H54 (cell line): Measurements from ENCODE around the gene ZNF627.

ENCODE experiments used
- DNase-seq: peaks from one replicate; pipeline ENCODE4 v3.0.0; 2011; ENCODE audit warnings: low spot score, mixed read lengths; ENCODE audit not compliant: insufficient read length
- FAIRE-seq: peaks from 3 replicates; lab custom pipeline; 2011; peaks lifted over from hg19 to GRCh38; lab: Jason Lieb, UNC
- POLR2A ChIP-seq: IDR thresholded peaks from 2 replicates; pipeline ENCODE4 v1.6.1; 2011; ENCODE audit warnings: low read depth, mild to moderate bottlenecking, low read length

ZNF627 gene

DNA sequence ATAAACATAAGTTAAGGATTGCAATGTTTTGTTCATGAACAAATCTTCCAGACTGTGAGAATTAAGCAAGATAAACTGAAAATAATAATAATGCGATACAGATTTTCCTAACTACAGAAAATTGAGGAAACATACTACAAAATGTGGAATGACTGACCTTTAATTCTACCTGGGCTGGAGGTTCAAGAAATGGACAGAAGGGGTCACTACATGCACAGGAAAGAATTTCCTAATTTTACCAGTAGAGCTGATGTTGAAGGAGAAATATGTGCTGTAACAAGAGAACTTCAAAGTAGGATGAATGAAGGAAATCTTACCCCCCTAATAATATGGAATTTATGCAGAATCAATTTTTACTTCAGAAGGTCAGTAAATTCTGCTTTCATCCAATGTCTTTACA is 62.3 kb downstream of the ZNF627 start:
- DNase-seq (no peak), FAIRE-seq (no peak)
- no peak for TF ChIP-seq POLR2A

- TF ChIP-seq POLR2A: no peak
Measured at GRCh38 chr19:11662278-11662677, 65.0 kb downstream of the ZNF627 start.

GRCh38 chr19:11663181-11663591 is 65.9 kb downstream of the ZNF627 start:
- TF ChIP-seq POLR2A: no peak
- DNase-seq: no peak
- FAIRE-seq: no peak

More at GRCh38 chr19:11662278-11662677, 65.0 kb downstream of the ZNF627 start:
- FAIRE-seq (no peak), DNase-seq (no peak)
